Esophagus squamous epithelium (tissue), 5 donors: ENCODE data around the gene TMEM120B. TPM values are rescaled to one million over a fixed set of nuclear protein-coding genes. Genes with fewer than 3 reads are reported as not detected.

Source experiments
- DNase-seq: peaks from one replicate; lab custom pipeline; 2025; lab: John Stamatoyannopoulos, UW
- H3K27ac ChIP-seq, 4 donors: fragments of 200-600 bp; sonication (generic); one replicate each; pipeline ENCODE4 v1.5.1; 2016 to 2019; ENCODE audit warnings: mild to moderate bottlenecking in 1 of 4
- H3K27me3 ChIP-seq, 4 donors: fragments of 200-600 bp; sonication (generic); 1 replicate in 3 of 4; 2 replicates in 1 of 4; pipeline versions ENCODE4 v1.5.1 to v1.6.0; 2017 to 2021; ENCODE audit warnings: antibody characterized with exemption in 1 of 4
- H3K36me3 ChIP-seq, 3 donors: fragments of 200-600 bp; sonication (generic); one replicate each; pipeline ENCODE4 v1.5.1; 2016 to 2019
- H3K4me1 ChIP-seq, 3 donors: fragments of 200-600 bp; sonication (generic); one replicate each; pipeline ENCODE4 v1.5.1; 2017 to 2019
- H3K4me3 ChIP-seq, 4 donors: fragments of 200-600 bp; sonication (generic); 1 replicate in 3 of 4; 2 replicates in 1 of 4; pipeline ENCODE4 v1.5.1; 2016 to 2019; ENCODE audit warnings: mild to moderate bottlenecking in 2 of 4, moderate library complexity in 1 of 4
- H3K9me3 ChIP-seq, 3 donors: fragments of 200-600 bp; sonication (generic); one replicate each; pipeline ENCODE4 v1.5.1; 2016 to 2019
- POLR2A ChIP-seq, 4 donors: fragments of 450-650 bp; IDR thresholded peaks; one replicate each; pipeline ENCODE4 v1.6.1; 2017; ENCODE audit warnings: antibody characterized with exemption in 4 of 4, mild to moderate bottlenecking in 4 of 4, moderate library complexity in 3 of 4
- WGBS, 2 donors: methylation state at CpG; one replicate each; pipeline ENCODE4 v1.1.5; 2018; 5-methylcytosine and 5-hydroxymethylcytosine counted together
- intact Hi-C: fragments of 100-400 bp; cut with DNase I; formaldehyde crosslinking; loops from one replicate; pipeline ENCODE4 v1.15.0; 2022
- total RNA-seq, 4 donors: library from RNA; depleted of rRNA; stranded (reverse); fragments of >200 nt; gene quantifications; one replicate each; pipeline ENCODE4 v1.1.0, GENCODE V29; 2016
- TF ChIP-seq, protein P1 (sequence below), 6 experiments: fragments of 450-650 bp in 4 of 6; fragments of 200-600 bp in 2 of 6; sonication (generic) in 2 of 6; IDR thresholded peaks; one replicate each; pipeline ENCODE4 v1.5.1; 2016 to 2019; ENCODE audit warnings: antibody characterized with exemption in 6 of 6, mild to moderate bottlenecking in 4 of 6, moderate library complexity in 4 of 6
- donor health status: DM: yes; HTN: yes; CAD: no.

TMEM120B gene
- total RNA-seq, 4 donors from 2014 or later, result 2.7 to 5.2 (median 4.5) TPM

DNA sequence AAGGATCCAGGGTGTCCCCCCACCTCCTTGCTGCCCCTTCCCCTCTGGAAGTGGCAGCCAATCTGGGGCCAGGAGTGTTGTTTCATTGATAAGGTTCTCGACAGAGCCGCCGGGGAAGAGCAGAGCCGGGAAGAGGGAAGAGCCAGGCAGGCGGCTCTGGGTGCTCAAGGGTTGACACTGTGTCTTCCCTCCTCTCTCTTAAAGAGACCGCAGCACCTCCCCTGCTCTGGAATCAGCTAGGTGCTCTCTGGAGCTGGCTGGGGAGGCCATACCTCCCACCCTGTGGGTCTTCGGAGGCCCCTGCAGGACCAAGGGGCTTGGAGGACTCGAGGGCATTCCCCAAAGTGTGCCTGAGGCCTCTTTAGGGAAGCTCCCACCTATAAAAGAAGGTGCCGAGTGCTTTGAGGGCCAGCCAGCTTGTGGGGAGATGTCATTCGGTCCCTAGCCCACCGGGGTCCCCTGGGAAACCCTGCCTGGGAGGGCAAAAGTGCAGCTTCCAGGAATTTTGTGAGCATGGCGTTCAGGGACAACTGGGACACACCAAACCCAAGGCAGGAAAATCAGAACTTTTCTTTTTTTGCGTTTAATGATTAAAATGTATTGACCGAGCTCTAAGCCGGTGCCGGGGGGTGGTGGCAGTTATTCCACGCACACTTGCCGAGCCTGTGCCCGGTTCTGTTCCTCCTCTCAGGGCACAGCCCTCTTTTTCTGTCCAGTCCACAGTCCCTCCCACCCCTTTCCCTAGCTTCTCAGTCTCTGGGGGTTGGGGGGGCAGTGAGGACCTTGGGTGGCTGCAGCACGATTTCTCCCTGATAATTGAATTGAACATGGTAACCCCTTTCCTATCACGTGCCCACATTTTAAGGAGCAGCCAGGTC, 94.2 kb downstream of the TMEM120B start:
- Histone ChIP-seq H3K27me3 (no peaks in the 10 kb centered on the region), H3K4me3 (peak overlapping the region; percentile 75 to 91 (median 86)), H3K27ac (peak overlapping the region; percentile 53 to 100 (median 100)), H3K4me1 (peaks cover 35 to 65% (median 40%) of the 10 kb centered on the region in 3 donors), H3K36me3 (peaks cover 14 to 61% (median 14%) of the 10 kb centered on the region in 3 donors), H3K9me3 (no peaks in the 10 kb centered on the region)
- TF ChIP-seq, protein P1, sequence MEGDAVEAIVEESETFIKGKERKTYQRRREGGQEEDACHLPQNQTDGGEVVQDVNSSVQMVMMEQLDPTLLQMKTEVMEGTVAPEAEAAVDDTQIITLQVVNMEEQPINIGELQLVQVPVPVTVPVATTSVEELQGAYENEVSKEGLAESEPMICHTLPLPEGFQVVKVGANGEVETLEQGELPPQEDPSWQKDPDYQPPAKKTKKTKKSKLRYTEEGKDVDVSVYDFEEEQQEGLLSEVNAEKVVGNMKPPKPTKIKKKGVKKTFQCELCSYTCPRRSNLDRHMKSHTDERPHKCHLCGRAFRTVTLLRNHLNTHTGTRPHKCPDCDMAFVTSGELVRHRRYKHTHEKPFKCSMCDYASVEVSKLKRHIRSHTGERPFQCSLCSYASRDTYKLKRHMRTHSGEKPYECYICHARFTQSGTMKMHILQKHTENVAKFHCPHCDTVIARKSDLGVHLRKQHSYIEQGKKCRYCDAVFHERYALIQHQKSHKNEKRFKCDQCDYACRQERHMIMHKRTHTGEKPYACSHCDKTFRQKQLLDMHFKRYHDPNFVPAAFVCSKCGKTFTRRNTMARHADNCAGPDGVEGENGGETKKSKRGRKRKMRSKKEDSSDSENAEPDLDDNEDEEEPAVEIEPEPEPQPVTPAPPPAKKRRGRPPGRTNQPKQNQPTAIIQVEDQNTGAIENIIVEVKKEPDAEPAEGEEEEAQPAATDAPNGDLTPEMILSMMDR (IDR thresholded peaks at IDR 0.05), result no peak
- TF ChIP-seq POLR2A (IDR thresholded peaks at IDR 0.05), result no peak
- WGBS, 2 donors, result 41% methylated on average over 15 to 16 of the region's 21 CpGs
- intact Hi-C loops, result no loop called here
- no peak for DNase-seq

DNA sequence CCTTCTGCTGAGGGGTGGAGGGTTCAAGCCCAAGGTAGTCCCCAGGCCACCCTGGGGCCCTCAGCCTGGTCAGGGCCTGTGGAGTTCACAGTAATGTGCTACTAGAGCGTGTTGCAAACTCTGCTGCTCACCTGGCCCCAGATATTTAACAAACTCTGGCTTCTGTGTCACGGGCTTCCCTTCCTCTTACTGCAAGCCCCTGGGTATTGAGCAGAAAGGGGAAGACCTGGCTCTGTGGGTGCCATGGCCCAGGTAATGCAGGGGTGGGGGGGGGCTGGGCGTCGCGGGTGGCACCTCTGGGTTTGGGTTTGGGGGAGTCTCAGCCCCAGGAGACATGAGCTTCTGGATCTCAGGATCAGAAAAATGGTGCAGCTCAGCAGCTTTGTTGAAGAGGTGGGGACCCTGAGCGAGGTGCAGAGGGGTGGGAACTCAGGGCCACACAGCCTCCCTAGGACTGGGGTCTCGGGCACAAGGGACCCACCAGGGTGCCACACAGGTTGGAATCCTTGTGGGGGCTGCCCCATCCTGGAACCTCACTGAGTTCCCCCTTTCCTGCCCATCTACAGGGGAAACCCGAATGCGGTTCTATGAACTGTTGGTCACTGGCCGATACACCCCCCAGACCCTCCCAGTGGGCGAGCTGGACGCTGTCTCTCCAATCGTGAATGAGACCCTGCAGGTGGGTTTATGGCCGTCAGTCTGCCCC, 95.2 kb downstream of the TMEM120B start:
- Histone ChIP-seq H3K9me3 (no peaks in the 10 kb centered on the region), H3K27ac (peak overlapping the region in 1 of 4 donors; percentile 100), H3K27me3 (no peaks in the 10 kb centered on the region), H3K4me3 (peak overlapping the region in 1 of 4 donors; percentile 88), H3K36me3 (peaks cover 14 to 64% (median 14%) of the 10 kb centered on the region in 3 donors), H3K4me1 (peaks cover 42 to 69% (median 46%) of the 10 kb centered on the region in 3 donors)
- WGBS, 2 donors, result 85 to 94% methylated on average over 6 to 9 of the region's 14 CpGs
- intact Hi-C loops, result no loop called here
- no peak for DNase-seq
- TF ChIP-seq, protein P1 (IDR thresholded peaks at IDR 0.05), result no peak
- TF ChIP-seq POLR2A (IDR thresholded peaks at IDR 0.05), result no peak

DNA sequence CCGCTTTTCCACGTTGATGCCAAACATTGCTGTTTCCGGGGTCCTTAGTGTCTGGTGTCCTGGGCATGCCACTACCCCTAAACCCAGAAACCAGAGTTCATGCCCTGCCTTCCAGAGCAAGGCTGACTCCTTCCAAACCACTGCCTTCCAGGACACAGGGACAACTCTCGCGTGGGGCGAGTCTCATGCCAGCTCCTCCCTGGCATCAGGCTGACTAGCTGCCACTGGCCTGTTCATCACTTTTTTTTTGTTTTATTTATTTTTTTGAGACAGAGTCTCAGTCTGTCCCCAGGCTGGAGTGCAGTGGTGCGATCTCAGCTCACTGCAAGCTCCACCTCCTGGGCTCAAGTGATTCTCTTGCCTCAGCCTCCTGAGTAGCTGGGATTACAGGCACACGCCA, 96.1 kb downstream of the TMEM120B start:
- TF ChIP-seq, protein P1 (IDR thresholded peaks at IDR 0.05), result no peak
- no peak for TF ChIP-seq POLR2A (IDR thresholded peaks at IDR 0.05)
- 85 to 89% methylated on average over 3 to 5 of the region's 8 CpGs for WGBS, 2 donors
- Histone ChIP-seq H3K4me1 (peaks cover 50 to 78% (median 54%) of the 10 kb centered on the region in 3 donors), H3K27ac (no peak overlapping the region), H3K27me3 (no peaks in the 10 kb centered on the region), H3K36me3 (peaks cover 14 to 72% (median 16%) of the 10 kb centered on the region in 3 donors), H3K4me3 (no peak overlapping the region), H3K9me3 (no peaks in the 10 kb centered on the region)
- intact Hi-C loops, result no loop called here
- no peak for DNase-seq

DNA sequence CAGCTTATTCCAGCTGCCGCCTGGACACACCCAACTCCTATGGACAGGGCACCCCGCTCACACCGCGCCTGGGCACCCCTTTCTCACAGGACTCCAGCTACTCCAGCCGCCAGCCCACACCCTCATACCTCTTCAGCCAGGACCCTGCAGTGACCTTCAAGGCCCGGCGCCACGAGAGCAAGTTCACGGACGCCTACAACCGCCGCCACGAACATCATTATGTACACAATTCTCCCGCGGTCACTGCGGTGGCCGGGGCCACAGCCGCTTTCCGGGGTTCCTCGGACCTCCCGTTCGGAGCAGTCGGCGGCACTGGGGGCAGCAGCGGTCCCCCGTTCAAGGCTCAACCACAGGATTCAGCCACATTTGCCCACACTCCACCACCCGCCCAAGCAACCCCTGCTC, 97.2 kb downstream of the TMEM120B start:
- WGBS, 2 donors, result 80 to 87% methylated on average over 2 to 24 of the region's 27 CpGs
- intact Hi-C loops, result loop anchor here (10.0 kb wide), 1 partner anchor 75 kb away; the partner anchor contains the start of gene PSMD9
- no peaks in the 10 kb centered on the region for H3K9me3 ChIP-seq
- H3K27me3 ChIP-seq, result no peaks in the 10 kb centered on the region
- H3K4me3 ChIP-seq, result no peak overlapping the region
- TF ChIP-seq, protein P1 (IDR thresholded peaks at IDR 0.05), result no peak
- no peak for TF ChIP-seq POLR2A (IDR thresholded peaks at IDR 0.05)
- H3K36me3 ChIP-seq, result peaks cover 18 to 83% (median 25%) of the 10 kb centered on the region in 3 donors
- no peak overlapping the region for H3K27ac ChIP-seq
- DNase-seq, result no peak
- H3K4me1 ChIP-seq, result peaks cover 54 to 82% (median 58%) of the 10 kb centered on the region in 3 donors
